Stomach (tissue), 4 donors: ENCODE measurements around the gene CYP3A7.

Source experiments
- EP300 ChIP-seq: sonication (generic); formaldehyde crosslinking; IDR thresholded peaks from one replicate; pipeline ENCODE4 v1.6.1; 2017; ENCODE audit warnings: antibody characterized with exemption
- POLR2A ChIP-seq, 4 donors: fragments of 450-650 bp; IDR thresholded peaks; one replicate each; pipeline ENCODE4 v1.6.1; 2016; ENCODE audit warnings: antibody characterized with exemption in 4 of 4, control low read depth in 2 of 4, mild to moderate bottlenecking in 1 of 4, moderate library complexity in 1 of 4
- TF ChIP-seq, protein P1 (sequence below), 7 experiments: fragments of 450-650 bp in 4 of 7; fragments of 200-600 bp in 3 of 7; sonication (generic) in 3 of 7; IDR thresholded peaks; one replicate each; pipeline ENCODE4 v1.5.1; 2016 to 2019; ENCODE audit warnings: antibody characterized with exemption in 7 of 7, control low read depth in 2 of 7, mild to moderate bottlenecking in 1 of 7

DNA sequence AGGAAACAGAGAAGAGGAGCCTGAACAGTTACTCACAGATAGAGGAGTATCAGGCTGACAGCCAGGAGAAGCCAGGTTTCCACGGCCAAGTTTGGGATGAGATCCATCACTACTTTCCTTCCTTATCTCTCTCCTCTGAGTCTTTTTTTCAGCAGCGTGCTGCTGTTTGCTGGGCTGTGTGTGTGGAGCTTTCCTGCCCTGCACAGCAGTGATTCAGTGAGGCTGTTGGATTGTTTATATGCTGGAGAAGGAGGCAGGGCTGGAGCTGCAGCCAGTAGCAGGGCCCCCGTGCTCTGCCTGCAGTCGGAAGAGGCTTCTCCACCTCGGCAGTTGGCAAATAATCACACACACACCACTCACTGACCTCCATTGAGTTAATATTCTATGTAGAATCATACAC lies at the start of gene CYP3A7:
- TF ChIP-seq, protein P1, sequence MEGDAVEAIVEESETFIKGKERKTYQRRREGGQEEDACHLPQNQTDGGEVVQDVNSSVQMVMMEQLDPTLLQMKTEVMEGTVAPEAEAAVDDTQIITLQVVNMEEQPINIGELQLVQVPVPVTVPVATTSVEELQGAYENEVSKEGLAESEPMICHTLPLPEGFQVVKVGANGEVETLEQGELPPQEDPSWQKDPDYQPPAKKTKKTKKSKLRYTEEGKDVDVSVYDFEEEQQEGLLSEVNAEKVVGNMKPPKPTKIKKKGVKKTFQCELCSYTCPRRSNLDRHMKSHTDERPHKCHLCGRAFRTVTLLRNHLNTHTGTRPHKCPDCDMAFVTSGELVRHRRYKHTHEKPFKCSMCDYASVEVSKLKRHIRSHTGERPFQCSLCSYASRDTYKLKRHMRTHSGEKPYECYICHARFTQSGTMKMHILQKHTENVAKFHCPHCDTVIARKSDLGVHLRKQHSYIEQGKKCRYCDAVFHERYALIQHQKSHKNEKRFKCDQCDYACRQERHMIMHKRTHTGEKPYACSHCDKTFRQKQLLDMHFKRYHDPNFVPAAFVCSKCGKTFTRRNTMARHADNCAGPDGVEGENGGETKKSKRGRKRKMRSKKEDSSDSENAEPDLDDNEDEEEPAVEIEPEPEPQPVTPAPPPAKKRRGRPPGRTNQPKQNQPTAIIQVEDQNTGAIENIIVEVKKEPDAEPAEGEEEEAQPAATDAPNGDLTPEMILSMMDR (IDR thresholded peaks at IDR 0.05) = no peak
- TF ChIP-seq POLR2A (IDR thresholded peaks at IDR 0.05) = no peak
- TF ChIP-seq EP300 = no peak
